ENCODE results near the gene SSU72. TPM values are rescaled to one million over a fixed set of nuclear protein-coding genes. Genes with fewer than 3 reads are reported as not detected.
A peak's percentile ranks its signal among the peaks of the same experiment; 100 is the strongest.

The SSU72 gene
- total RNA-seq, 4 donors from 2014 or later = 98.4 to 125 (median 124) TPM

- no peak for DNase-seq
- 86 to 91% methylated on average over 15 to 19 of the region's 19 CpGs for WGBS, 2 donors
- no peak overlapping the region for H3K27ac ChIP-seq
- peaks cover 0 to 38% (median 0%) of the 10 kb centered on the region in 3 donors for H3K36me3 ChIP-seq
- H3K27me3 ChIP-seq = no peaks in the 10 kb centered on the region
- intact Hi-C loops (cut with DNase I) = no loop called here
- no peak overlapping the region for H3K4me3 ChIP-seq
- H3K9me3 ChIP-seq = no peaks in the 10 kb centered on the region
- peaks cover 0 to 6% (median 0%) of the 10 kb centered on the region in 3 donors for H3K4me1 ChIP-seq
- TF ChIP-seq CTCF (IDR thresholded peaks at IDR 0.05) (no peak), POLR2A (IDR thresholded peaks at IDR 0.05) (no peak)
Observed at GRCh38 chr1:1547476-1547875, 27.2 kb downstream of the SSU72 start.

GRCh38 chr1:1547011-1547410 lies 27.7 kb downstream of the SSU72 start:
- DNase-seq = no peak
- peaks cover 0 to 11% (median 0%) of the 10 kb centered on the region in 3 donors for H3K4me1 ChIP-seq
- no peak overlapping the region for H3K4me3 ChIP-seq
- peaks cover 4 to 43% (median 4%) of the 10 kb centered on the region in 3 donors for H3K36me3 ChIP-seq
- no peak for TF ChIP-seq POLR2A (IDR thresholded peaks at IDR 0.05)
- no peak for TF ChIP-seq CTCF (IDR thresholded peaks at IDR 0.05)
- no peak overlapping the region for H3K27ac ChIP-seq
- intact Hi-C loops (cut with DNase I) = no loop called here
- WGBS, 2 donors = 78 to 92% methylated on average over 8 to 9 of the region's 9 CpGs
- no peaks in the 10 kb centered on the region for H3K27me3 ChIP-seq
- H3K9me3 ChIP-seq = no peaks in the 10 kb centered on the region

GRCh38 chr1:1545946-1546737 lies 28.5 kb downstream of the SSU72 start:
- no peak for DNase-seq
- 62 to 77% methylated on average over 5 to 6 of the region's 23 CpGs for WGBS, 2 donors
- no peak overlapping the region for H3K27ac ChIP-seq
- H3K4me3 ChIP-seq = no peak overlapping the region
- H3K4me1 ChIP-seq = peaks cover 0 to 19% (median 0%) of the 10 kb centered on the region in 3 donors
- H3K9me3 ChIP-seq = no peaks in the 10 kb centered on the region
- intact Hi-C loops (cut with DNase I) = no loop called here
- no peaks in the 10 kb centered on the region for H3K27me3 ChIP-seq
- TF ChIP-seq CTCF (IDR thresholded peaks at IDR 0.05) (no peak), POLR2A (IDR thresholded peaks at IDR 0.05) (no peak)
- H3K36me3 ChIP-seq = peaks cover 8 to 52% (median 13%) of the 10 kb centered on the region in 3 donors

- DNase-seq = no peak
- H3K36me3 ChIP-seq = peaks cover 8 to 54% (median 13%) of the 10 kb centered on the region in 3 donors
- peaks cover 5 to 31% (median 11%) of the 10 kb centered on the region in 3 donors for H3K4me1 ChIP-seq
- intact Hi-C loops (cut with DNase I) = no loop called here
- H3K4me3 ChIP-seq = no peak overlapping the region
- TF ChIP-seq POLR2A (IDR thresholded peaks at IDR 0.05) (no peak), CTCF (IDR thresholded peaks at IDR 0.05) (no peak)
- H3K9me3 ChIP-seq = no peaks in the 10 kb centered on the region
- H3K27ac ChIP-seq = no peak overlapping the region
- peaks cover 0 to 9% (median 0%) of the 10 kb centered on the region in 4 donors for H3K27me3 ChIP-seq
- 94 to 98% methylated on average over 5 to 10 of the region's 10 CpGs for WGBS, 2 donors
Observed at GRCh38 chr1:1544544-1544943, 30.1 kb downstream of the SSU72 start.

- intact Hi-C loops (cut with DNase I) = no loop called here
- no peaks in the 10 kb centered on the region for H3K9me3 ChIP-seq
- WGBS, 2 donors = 72 to 80% methylated on average over 1 to 8 of the region's 19 CpGs
- TF ChIP-seq CTCF (IDR thresholded peaks at IDR 0.05) = no peak
- no peak for TF ChIP-seq POLR2A (IDR thresholded peaks at IDR 0.05)
- peaks cover 8 to 53% (median 13%) of the 10 kb centered on the region in 3 donors for H3K36me3 ChIP-seq
- peaks cover 0 to 12% (median 0%) of the 10 kb centered on the region in 4 donors for H3K27me3 ChIP-seq
- no peak overlapping the region for H3K4me3 ChIP-seq
- H3K27ac ChIP-seq = peak overlapping the region in 1 of 4 donors; percentile 55
- peaks cover 13 to 39% (median 17%) of the 10 kb centered on the region in 3 donors for H3K4me1 ChIP-seq
- DNase-seq = no peak
Observed at GRCh38 chr1:1543706-1544099, 31.0 kb downstream of the SSU72 start.

All from esophagus squamous epithelium (tissue), 5 donors.